AG04449 (cell line): ENCODE results near the gene NOTCH4.

ENCODE experiments used
- CTCF ChIA-PET: fragments of 350-600 bp; formaldehyde crosslinking; extraction: SDS; loops from one replicate; lab custom pipeline; 2021; ENCODE audit warnings: antibody characterized with exemption; lab: Yijun Ruan, JAX
- POLR2A ChIA-PET: fragments of 400-600, 350-600 bp; formaldehyde crosslinking; extraction: SDS; loops from one replicate; lab custom pipeline; 2020; ENCODE audit warnings: antibody characterized with exemption, inconsistent platforms; lab: Yijun Ruan, JAX
- DNase-seq: peaks from one replicate; pipeline ENCODE4 v3.0.0-alpha.2; 2010; ENCODE audit warnings: low read depth, low spot score
- H3K4me3 ChIP-seq: 2 replicates; pipeline ENCODE4 v1.5.1; 2011; ENCODE audit warnings: low read depth, mild to moderate bottlenecking, control low read depth, low read length
- CTCF ChIP-seq: IDR thresholded peaks from one replicate; pipeline ENCODE4 v1.5.1; 2011; ENCODE audit warnings: mild to moderate bottlenecking, moderate library complexity, low read length, control low read depth, inconsistent platforms; ENCODE audit not compliant: insufficient read depth; ENCODE audit errors: missing control alignments

The NOTCH4 gene

GRCh38 chr6:32181148-32181702 is 42.6 kb downstream of the NOTCH4 start:
- CTCF ChIA-PET: interaction anchor here (1.3 to 2.0 kb wide), 2 partner anchors 14 kb away, joined by 4 to 10 read pairs; no protein-coding TSS in a partner anchor
- DNase-seq: no peak
- no peak for TF ChIP-seq CTCF
- H3K4me3 ChIP-seq: no peak overlapping the region
- POLR2A ChIA-PET: interaction anchor here (0.6 kb wide), 1 partner anchor 1108 kb away, joined by 3 read pairs; the partner anchor contains the start of gene WDR46

GRCh38 chr6:32179766-32180405 is 44.0 kb downstream of the NOTCH4 start:
- ChIA-PET POLR2A (no interaction called here), CTCF (interaction anchor here (1.1 to 2.0 kb wide), 4 partner anchors 11 to 63 kb away, joined by 3 to 8 read pairs (median 6); no protein-coding TSS in a partner anchor)
- H3K4me3 ChIP-seq: no peak overlapping the region
- DNase-seq: no peak
- no peak for TF ChIP-seq CTCF

GRCh38 chr6:32178547-32179440 is 45.1 kb downstream of the NOTCH4 start:
- DNase-seq: no peak
- CTCF ChIA-PET: interaction anchor here (1.1 to 2.0 kb wide), 4 partner anchors 12 to 62 kb away, joined by 3 to 8 read pairs (median 6); no protein-coding TSS in a partner anchor
- POLR2A ChIA-PET: interaction anchor here (0.7 to 1.7 kb wide), 2 partner anchors 16 to 69 kb away, joined by 3 to 8 read pairs; no protein-coding TSS in a partner anchor
- TF ChIP-seq CTCF: no peak
- H3K4me3 ChIP-seq: peak overlapping the region; percentile 97

GRCh38 chr6:32177788-32178546 is 45.9 kb downstream of the NOTCH4 start, which contains the start of gene RNF5:
Gene RNF5, plus strand, starts transcription at chr6:32178405. Its CDS starts 107 bp downstream, at chr6:32178512.
- CTCF ChIA-PET: interaction anchor here (1.3 to 2.1 kb wide), 3 partner anchors 15 to 60 kb away, joined by 4 to 6 read pairs (median 5); partner anchors contain the start of gene GPSM3
- peak; percentile 100 for DNase-seq
- H3K4me3 ChIP-seq: peak within 1 kb of the TSS; percentile 97
- TF ChIP-seq CTCF: no peak
- POLR2A ChIA-PET: interaction anchor here (0.9 to 2.4 kb wide), 5 partner anchors 17 to 794 kb away, joined by 4 to 8 read pairs (median 7); partner anchors contain the start of genes ATF6B and FKBPL

- peak overlapping the region; percentile 97 for H3K4me3 ChIP-seq
- no peak for DNase-seq
- ChIA-PET CTCF (interaction anchor here (1.4 to 2.1 kb wide), 3 partner anchors 12 to 60 kb away, joined by 4 to 6 read pairs (median 5); partner anchors contain the start of genes GPSM3 and PBX2), POLR2A (interaction anchor here (0.9 to 2.4 kb wide), 5 partner anchors 18 to 795 kb away, joined by 4 to 8 read pairs (median 7); partner anchors contain the start of genes ATF6B and FKBPL)
- no peak for TF ChIP-seq CTCF
Observed at GRCh38 chr6:32177183-32177787, 46.6 kb downstream of the NOTCH4 start.
